H1 (cell line): ENCODE results near the gene SH3RF3. TPM values are rescaled to one million over a fixed set of nuclear protein-coding genes. Genes with fewer than 3 reads are reported as not detected.

ENCODE experiments used
- CTCF ChIA-PET: fragments of 300-600 bp; sonication (Branson Sonifier 250); formaldehyde crosslinking; loops from one replicate; lab custom pipeline; 2021; ENCODE audit not compliant: partially characterized antibody; lab: Charles Lee
- POLR2A ChIA-PET: fragments of 300-600 bp; sonication (Branson Sonifier 250); formaldehyde crosslinking; loops from one replicate; lab custom pipeline; 2021; ENCODE audit warnings: inconsistent platforms; ENCODE audit not compliant: partially characterized antibody; lab: Charles Lee
- DNase-seq, 2 experiments: peaks; one replicate each; pipeline versions ENCODE4 v3.0.0 to v3.0.0-alpha.2; 2010 to 2022; ENCODE audit warnings: low spot score in 2 of 2, low read depth in 1 of 2, mixed read lengths in 1 of 2
- FAIRE-seq: peaks from 2 replicates; lab custom pipeline; 2011; peaks lifted over from hg19 to GRCh38; lab: Jason Lieb, UNC
- H2AFZ ChIP-seq: 2 replicates; pipeline ENCODE4 v1.8.1; 2012; ENCODE audit warnings: low read length, inconsistent platforms
- H2AK5ac ChIP-seq: 2 replicates; pipeline ENCODE4 v1.6.1; 2013; ENCODE audit warnings: low read depth, low read length
- H2BK120ac ChIP-seq: replicated peaks from 2 replicates; pipeline ENCODE3; 2013; ENCODE audit warnings: low read depth, low read length, inconsistent platforms
- H2BK12ac ChIP-seq: 2 replicates; pipeline ENCODE4 v1.6.1; 2013; ENCODE audit warnings: low read depth, low read length
- H2BK15ac ChIP-seq: 2 replicates; pipeline ENCODE4 v1.6.1; 2013; ENCODE audit warnings: low read length
- H2BK20ac ChIP-seq: 2 replicates; pipeline ENCODE4 v1.6.1; 2013; ENCODE audit warnings: low read length
- H2BK5ac ChIP-seq: 2 replicates; pipeline ENCODE4 v1.6.1; 2013; ENCODE audit warnings: low read depth, low read length
- H3K14ac ChIP-seq: 2 replicates; pipeline ENCODE4 v1.6.1; 2013; ENCODE audit warnings: inconsistent platforms; ENCODE audit not compliant: insufficient read length
- H3K18ac ChIP-seq: 2 replicates; pipeline ENCODE4 v1.6.1; 2013; ENCODE audit warnings: low read length; ENCODE audit errors: extremely low read depth
- H3K23ac ChIP-seq: 2 replicates; pipeline ENCODE4 v1.6.1; 2013; ENCODE audit warnings: inconsistent platforms; ENCODE audit not compliant: insufficient read length
- H3K23me2 ChIP-seq: 2 replicates; pipeline ENCODE4 v1.6.1; 2013; ENCODE audit warnings: low read depth, low read length
- H3K27ac ChIP-seq: 2 replicates; pipeline ENCODE4 v1.6.1; 2011; ENCODE audit warnings: low read depth, low read length, inconsistent platforms
- H3K27me3 ChIP-seq, 4 experiments: replicated peaks in 1 of 4; 1 replicate in 1 of 4; 2 replicates in 3 of 4; pipeline versions ENCODE4 v1.6.1 to v1.8.1; 2011 to 2013; ENCODE audit warnings: low read length in 3 of 4, mild to moderate bottlenecking in 3 of 4, inconsistent platforms in 2 of 4, mixed read lengths in 2 of 4, moderate library complexity in 1 of 4; ENCODE audit not compliant: control insufficient read depth in 3 of 4, insufficient read depth in 3 of 4; ENCODE audit errors: extremely low read depth in 1 of 4
- H3K36me3 ChIP-seq, 4 experiments: 2 replicates each; pipeline versions ENCODE4 v1.6.1 to v1.8.1; 2011 to 2013; ENCODE audit warnings: mild to moderate bottlenecking in 4 of 4, low read length in 3 of 4, moderate library complexity in 2 of 4, control low read depth in 1 of 4, inconsistent platforms in 1 of 4; ENCODE audit not compliant: insufficient read depth in 4 of 4, control insufficient read depth in 2 of 4
- H3K4ac ChIP-seq: replicated peaks from 2 replicates; pipeline ENCODE3; 2013; ENCODE audit warnings: low read length, low read depth, mixed read lengths, inconsistent platforms; ENCODE audit not compliant: insufficient read length
- H3K4me1 ChIP-seq, 4 experiments: replicated peaks in 1 of 4; 1 replicate in 1 of 4; 2 replicates in 3 of 4; pipeline versions ENCODE4 v1.6.1 to v1.8.1; 2011 to 2013; ENCODE audit warnings: low read length in 3 of 4, inconsistent platforms in 2 of 4, mixed read lengths in 1 of 4; ENCODE audit not compliant: insufficient read depth in 4 of 4, control insufficient read depth in 3 of 4
- H3K4me2 ChIP-seq, 2 experiments: 2 replicates each; pipeline versions ENCODE4 v1.6.1 to v1.8.1; 2011 to 2013; ENCODE audit warnings: low read depth in 2 of 2, low read length in 2 of 2, control low read depth in 1 of 2, inconsistent platforms in 1 of 2, mild to moderate bottlenecking in 1 of 2; ENCODE audit not compliant: insufficient read depth in 1 of 2
- H3K4me3 ChIP-seq, 4 experiments: fragments of 200-600, 300-600 bp in 1 of 4; sonication (generic), shearing (Covaris generic), sonication (Bioruptor Twin) in 1 of 4; 2 replicates each; pipeline versions ENCODE4 v1.5.1 to v1.8.1; 2011 to 2016; ENCODE audit warnings: low read length in 4 of 4, low read depth in 3 of 4, control low read depth in 2 of 4, inconsistent platforms in 2 of 4, mild to moderate bottlenecking in 2 of 4, mixed read lengths in 1 of 4, moderate library complexity in 1 of 4; ENCODE audit not compliant: insufficient read depth in 2 of 4; ENCODE audit errors: extremely low read depth in 1 of 4
- H3K56ac ChIP-seq: replicated peaks from 2 replicates; pipeline ENCODE3; 2013; ENCODE audit warnings: low read depth, mild to moderate bottlenecking, mixed read lengths, low read length, inconsistent platforms; ENCODE audit not compliant: insufficient read length
- H3K79me1 ChIP-seq: 2 replicates; pipeline ENCODE4 v1.6.1; 2013; ENCODE audit warnings: low read depth, low read length, control low read depth
- H3K79me2 ChIP-seq, 2 experiments: 2 replicates each; pipeline versions ENCODE4 v1.6.1 to v1.8.1; 2012 to 2013; ENCODE audit warnings: low read length in 2 of 2, mild to moderate bottlenecking in 2 of 2, inconsistent platforms in 1 of 2; ENCODE audit not compliant: insufficient read depth in 2 of 2, control insufficient read depth in 1 of 2
- H3K9ac ChIP-seq, 4 experiments: replicated peaks in 1 of 4; 1 replicate in 1 of 4; 2 replicates in 3 of 4; pipeline versions ENCODE4 v1.6.1 to v1.8.1; 2011 to 2013; ENCODE audit warnings: low read depth in 3 of 4, low read length in 3 of 4, control low read depth in 2 of 4, mild to moderate bottlenecking in 2 of 4, moderate library complexity in 2 of 4, inconsistent platforms in 1 of 4; ENCODE audit errors: extremely low read depth in 1 of 4
- H3K9me3 ChIP-seq, 2 experiments: 2 replicates each; pipeline versions ENCODE4 v1.6.1 to v1.8.1; 2012 to 2013; ENCODE audit warnings: mild to moderate bottlenecking in 2 of 2, moderate library complexity in 2 of 2, control low read depth in 1 of 2, inconsistent platforms in 1 of 2, low read depth in 1 of 2, low read length in 1 of 2, mixed read lengths in 1 of 2; ENCODE audit not compliant: insufficient read depth in 2 of 2
- H4K20me1 ChIP-seq, 2 experiments: replicated peaks in 1 of 2; 2 replicates each; pipeline versions ENCODE3 to v1.8.1; 2011 to 2013; ENCODE audit warnings: inconsistent platforms in 2 of 2, low read length in 2 of 2, mild to moderate bottlenecking in 1 of 2; ENCODE audit not compliant: insufficient read depth in 2 of 2, control insufficient read depth in 1 of 2
- H4K5ac ChIP-seq: 2 replicates; pipeline ENCODE4 v1.6.1; 2013; ENCODE audit warnings: low read length, low read depth, mixed read lengths, inconsistent platforms; ENCODE audit not compliant: insufficient read length
- H4K8ac ChIP-seq: 2 replicates; pipeline ENCODE4 v1.8.0; 2013; ENCODE audit warnings: mild to moderate bottlenecking, moderate library complexity, low read length, inconsistent platforms; ENCODE audit not compliant: insufficient read depth; ENCODE audit errors: extremely low read depth
- H4K91ac ChIP-seq: replicated peaks from 2 replicates; pipeline ENCODE3; 2013; ENCODE audit warnings: low read length, mixed read lengths, inconsistent platforms; ENCODE audit not compliant: insufficient read length
- BRCA1 ChIP-seq: IDR thresholded peaks from 2 replicates; pipeline ENCODE4 v1.6.1; 2012; ENCODE audit warnings: low read depth, low read length, improper control_type of control experiment
- SP4 ChIP-seq: IDR thresholded peaks from 2 replicates; pipeline ENCODE4 v1.6.1; 2012; ENCODE audit warnings: low read length, inconsistent platforms
- SUZ12 ChIP-seq: fragments of 200-600 bp; sonication (generic); IDR thresholded peaks from 2 replicates; pipeline ENCODE4 v1.6.1; 2012; ENCODE audit warnings: mild to moderate bottlenecking, inconsistent platforms, low read length, moderate library complexity, mixed read lengths
- WGBS, 2 experiments: shearing (Covaris generic) in 1 of 2; methylation state at CpG; one replicate each; pipeline versions ENCODE4 v1.1.6 to v1.1.7; 2013 to 2015; ENCODE audit warnings: low lambda C conversion rate in 2 of 2, mixed read lengths in 2 of 2, inconsistent platforms in 1 of 2, low coverage in 1 of 2, missing lambda C conversion rate in 1 of 2; ENCODE audit not compliant: insufficient replicate concordance in 2 of 2, insufficient coverage in 1 of 2, insufficient read length in 1 of 2; ENCODE audit errors: extremely low coverage in 1 of 2, missing lambda C conversion rate in 1 of 2; 5-methylcytosine and 5-hydroxymethylcytosine counted together
- polyA plus RNA-seq, 7 experiments: library from polyadenylated mRNA; depleted of rRNA in 3 of 7; stranded (reverse) in 5 of 7; unstranded in 2 of 7; fragments of >200 nt in 5 of 7; fragments of 200-250 nt in 2 of 7; gene quantifications; 1 replicate in 5 of 7; 2 replicates in 1 of 7; 4 replicates in 1 of 7; pipeline versions ENCODE4 v1.2.1 to v1.2.3, GENCODE V29; 2011 to 2013; ENCODE audit warnings: missing spikeins in 2 of 7, mixed read lengths in 2 of 7
- total RNA-seq: library from RNA; stranded (reverse); fragmentation: NEBNext Ultra II Directional; extraction: Animal tissue kit (Norgen Biotek cat#: 25700); gene quantifications from 2 replicates; pipeline ENCODE4 v1.2.1, GENCODE V29; 2021

The SH3RF3 gene
- total and polyA plus RNA-seq, 2 of the 8 experiments (the other 6 are each of a cell fraction or from before 2014, with no cell fraction given) = 0.11 to 0.65 TPM

GRCh38 chr2:109236147-109236546 is 107.1 kb downstream of the SH3RF3 start:
- H2BK120ac ChIP-seq = no peak overlapping the region
- H3K79me1 ChIP-seq = no peaks in the 10 kb centered on the region
- no peaks in the 10 kb centered on the region for H3K36me3 ChIP-seq
- no peak overlapping the region for H4K8ac ChIP-seq
- POLR2A ChIA-PET = no interaction called here
- no peak for TF ChIP-seq SUZ12
- TF ChIP-seq BRCA1 = no peak
- TF ChIP-seq SP4 = no peak
- TF ChIP-seq, all 59 proteins: peak for 0
- Histone ChIP-seq H4K20me1 (no peaks in the 10 kb centered on the region), H2BK5ac (no peak overlapping the region), H3K27ac (no peak overlapping the region), H2AK5ac (no peak overlapping the region), H3K9me3 (peaks cover 0 to 3% of the 10 kb centered on the region in 2 experiments; a peak in 1 of 4 replicates), H2BK15ac (no peak overlapping the region), H3K4me3 (no peak overlapping the region), H3K18ac (no peak overlapping the region), H3K4me1 (no peaks in the 10 kb centered on the region; a peak in 1 of 7 replicates), H2BK12ac (no peak overlapping the region), H2AFZ (no peak overlapping the region), H3K4me2 (no peak overlapping the region), H3K9ac (no peak overlapping the region), H4K91ac (no peak overlapping the region), H3K79me2 (no peaks in the 10 kb centered on the region), H3K23ac (no peak overlapping the region), H3K23me2 (no peaks in the 10 kb centered on the region), H3K4ac (no peak overlapping the region), H3K56ac (no peak overlapping the region), H3K14ac (no peak overlapping the region), H2BK20ac (no peak overlapping the region), H3K27me3 (no peaks in the 10 kb centered on the region), H4K5ac (no peak overlapping the region)
- DNase-seq = no peak
- FAIRE-seq = no peak
- CTCF ChIA-PET = interaction anchor here (0.6 kb wide), 1 partner anchor 26 kb away, joined by 3 read pairs; no protein-coding TSS in a partner anchor
- WGBS, 2 experiments = 91% methylated on average over 4 of the region's 4 CpGs; no CpG with 5 or more reads in 1 of the 2 experiments
